K562 (cell line): ENCODE data around the gene IQCF6. TPM values are rescaled to one million over a fixed set of nuclear protein-coding genes. Genes with fewer than 3 reads are reported as not detected.

Experiments used
- ATAC-seq: fragments of 200-7000 bp; cut with Tn5 transposase; 3 replicates; pipeline ENCODE4 v1.9.1; 2020; ENCODE audit warnings: moderate library complexity
- BruUV-seq: library from RNA; stranded (reverse); fragments of 400-500 nt; replicated peaks from 2 replicates; lab custom pipeline; 2021; lab: Mats Ljungman, UMichigan
- CTCF ChIA-PET: fragments of 300-600 bp; formaldehyde crosslinking; extraction: SDS; loops from one replicate; lab custom pipeline; 2021; ENCODE audit warnings: low intra/inter-chr PET ratio; lab: Yijun Ruan, JAX
- POLR2A ChIA-PET: fragments of 300-600, 350-650 bp; sonication (Branson Sonifier 250); formaldehyde crosslinking; extraction: SDS; loops from one replicate; lab custom pipeline; 2021; ENCODE audit warnings: antibody characterized with exemption, inconsistent platforms; lab: Yijun Ruan, JAX
- DNase-seq, 4 experiments: peaks; one replicate each; pipeline versions ENCODE4 v3.0.0 to v3.0.0-alpha.2; 2011 to 2018; ENCODE audit warnings: low spot score in 3 of 4, mixed read lengths in 3 of 4; ENCODE audit errors: extremely low read depth in 1 of 4
- FAIRE-seq: peaks from 2 replicates; lab custom pipeline; 2011; peaks lifted over from hg19 to GRCh38; lab: Jason Lieb, UNC
- H2AFZ ChIP-seq: 2 replicates; pipeline ENCODE4 v1.6.0; 2011; ENCODE audit warnings: low read depth, low read length, control low read depth, inconsistent platforms
- H3K27ac ChIP-seq: fragments of 200-600 bp; 3 replicates; pipeline ENCODE4 v1.8.0; 2011; ENCODE audit warnings: low read depth, mild to moderate bottlenecking, control low read depth, inconsistent platforms, low read length, moderate library complexity, mixed read lengths; ENCODE audit errors: extremely low read depth
- H3K27me3 ChIP-seq, 2 experiments: fragments of 300-600 bp in 1 of 2; 2 replicates in 1 of 2; 3 replicates in 1 of 2; pipeline versions ENCODE4 v1.6.0 to v1.8.0; 2011; ENCODE audit warnings: inconsistent platforms in 2 of 2, low read length in 2 of 2, mild to moderate bottlenecking in 1 of 2, mixed read lengths in 1 of 2, moderate library complexity in 1 of 2; ENCODE audit not compliant: control insufficient read depth in 2 of 2, insufficient read depth in 2 of 2
- H3K36me3 ChIP-seq: fragments of 300-600 bp; 3 replicates; pipeline ENCODE4 v1.8.0; 2011; ENCODE audit warnings: mild to moderate bottlenecking, low read length, inconsistent platforms; ENCODE audit not compliant: control insufficient read depth, insufficient read depth
- H3K4me1 ChIP-seq, 2 experiments: fragments of 200-600 bp in 1 of 2; replicated peaks in 1 of 2; 2 replicates in 1 of 2; 3 replicates in 1 of 2; pipeline versions ENCODE4 v1.5.1 to v1.8.0; 2011; ENCODE audit warnings: inconsistent platforms in 2 of 2, low read length in 2 of 2, mild to moderate bottlenecking in 1 of 2, mixed read lengths in 1 of 2, moderate library complexity in 1 of 2; ENCODE audit not compliant: control insufficient read depth in 2 of 2, insufficient read depth in 2 of 2
- H3K4me2 ChIP-seq: 2 replicates; pipeline ENCODE4 v1.6.1; 2011; ENCODE audit warnings: low read length, control low read depth, inconsistent platforms, mixed read lengths; ENCODE audit not compliant: insufficient read depth
- H3K4me3 ChIP-seq: fragments of 200-600 bp; sonication (generic), shearing (Covaris generic); 2 replicates; pipeline ENCODE4 v1.5.1; 2016; ENCODE audit warnings: control low read depth, inconsistent platforms
- H3K79me2 ChIP-seq: fragments of 200-600 bp; 3 replicates; pipeline ENCODE4 v1.8.0; 2011; ENCODE audit warnings: low read length, inconsistent platforms; ENCODE audit not compliant: control insufficient read depth, insufficient read depth
- H3K9ac ChIP-seq, 2 experiments: 2 replicates each; pipeline versions ENCODE4 v1.6.0 to v1.6.1; 2011; ENCODE audit warnings: low read depth in 2 of 2, low read length in 2 of 2, control low read depth in 1 of 2, inconsistent platforms in 1 of 2, mild to moderate bottlenecking in 1 of 2, mixed read lengths in 1 of 2; ENCODE audit not compliant: insufficient read depth in 1 of 2
- H3K9me1 ChIP-seq: one replicate; pipeline ENCODE4 v1.6.0; 2011; ENCODE audit warnings: inconsistent platforms, mild to moderate bottlenecking, low read length, moderate library complexity; ENCODE audit not compliant: control insufficient read depth, insufficient read depth
- H3K9me3 ChIP-seq: replicated peaks from 2 replicates; pipeline ENCODE4 v1.5.1; 2011; ENCODE audit warnings: low read depth, low read length, inconsistent platforms; ENCODE audit not compliant: control insufficient read depth, insufficient read depth
- H4K20me1 ChIP-seq: replicated peaks from 2 replicates; pipeline ENCODE4 v1.6.1; 2011; ENCODE audit warnings: low read length, inconsistent platforms, mixed read lengths; ENCODE audit not compliant: control insufficient read depth, insufficient read depth
- HNRNPH1 ChIP-seq: fragments of 200-400 bp; formaldehyde crosslinking; optimal IDR thresholded peaks from 2 replicates; pipeline ENCODE3; 2017; ENCODE audit warnings: low read depth, mild to moderate bottlenecking, low read length, moderate library complexity
- MNT ChIP-seq, 2 experiments: fragments of 450-650 bp; conservative IDR thresholded peaks; 2 replicates each; pipeline ENCODE4 v1.6.1; 2017; ENCODE audit warnings: mild to moderate bottlenecking in 2 of 2, moderate library complexity in 2 of 2
- MTF1 ChIP-seq: fragments of 250-450 bp; sonication (Bioruptor Pico); IDR thresholded peaks from 2 replicates; pipeline ENCODE4 v1.9.0; 2021; ENCODE audit warnings: moderate library complexity, mild to moderate bottlenecking, inconsistent platforms, borderline replicate concordance
- NCOR1 ChIP-seq: fragments of 450-650 bp; IDR thresholded peaks from 2 replicates; pipeline ENCODE4 v1.6.1; 2016; ENCODE audit warnings: mild to moderate bottlenecking, moderate library complexity
- NFE2 ChIP-seq: IDR thresholded peaks from 2 replicates; pipeline ENCODE4 v1.6.1; 2014; ENCODE audit warnings: antibody characterized with exemption, low read depth
- NFIC ChIP-seq: fragments of 450-650 bp; IDR thresholded peaks from 2 replicates; pipeline ENCODE4 v1.6.1; 2017; ENCODE audit warnings: mild to moderate bottlenecking, inconsistent platforms
- NRF1 ChIP-seq, 2 experiments: fragments of 450-650 bp; IDR thresholded peaks in 1 of 2; conservative IDR thresholded peaks in 1 of 2; 2 replicates each; pipeline ENCODE4 v1.6.1; 2014; ENCODE audit warnings: mild to moderate bottlenecking in 2 of 2
- POLR2B ChIP-seq: fragments of 450-650 bp; IDR thresholded peaks from 2 replicates; pipeline ENCODE4 v1.6.1; 2018; ENCODE audit warnings: low read depth; ENCODE audit not compliant: partially characterized antibody
- POLR2H ChIP-seq: IDR thresholded peaks from 2 replicates; pipeline ENCODE4 v1.6.1; 2016; ENCODE audit warnings: missing genetic modification characterization, low read depth, mild to moderate bottlenecking, control low read depth, missing compliant biosample characterization, moderate library complexity
- XRCC3 ChIP-seq: fragments of 450-650 bp; IDR thresholded peaks from 2 replicates; pipeline ENCODE4 v1.6.1; 2017; ENCODE audit warnings: mild to moderate bottlenecking, moderate library complexity
- ZNF518B ChIP-seq: fragments of 250-450 bp; sonication (Bioruptor Pico); IDR thresholded peaks from 2 replicates; pipeline ENCODE4 v1.5.0; 2021; ENCODE audit warnings: mild to moderate bottlenecking, moderate library complexity
- ZNF695 ChIP-seq: fragments of 450-650 bp; formaldehyde crosslinking; IDR thresholded peaks from 2 replicates; pipeline ENCODE4 v1.4.0; 2020; ENCODE audit warnings: mild to moderate bottlenecking, moderate library complexity
- WGBS: fragments of 100-300 bp; shearing (Covaris generic); methylation state at CpG from one replicate; pipeline ENCODE4 v1.1.6; 2016; ENCODE audit warnings: low coverage, mixed read lengths; ENCODE audit not compliant: insufficient coverage; ENCODE audit errors: missing lambda C conversion rate; 5-methylcytosine and 5-hydroxymethylcytosine counted together
- in situ Hi-C: fragments of 300-500 bp; cut with MboI; formaldehyde crosslinking; loops from 4 replicates; pipeline ENCODE4 v1.15.0; 2018; ENCODE audit warnings: inconsistent platforms, mixed read lengths
- intact Hi-C: fragments of 100-400 bp; cut with micrococcal nuclease; formaldehyde crosslinking; loops from 2 replicates; pipeline ENCODE4 v1.14.2; 2022
- polyA plus RNA-seq, 8 experiments: library from polyadenylated mRNA; depleted of rRNA in 4 of 8; stranded (reverse) in 5 of 8; unstranded in 3 of 8; fragments of >200 nt; fragmentation: Nextera tagmentation in 2 of 8; fragmentation: Illumina TruSeq in 1 of 8; extraction: Ambion mirVana in 2 of 8; extraction: Trizol in 1 of 8; gene quantifications; 2 replicates each; pipeline versions ENCODE4 v1.2.1 to v1.2.3, GENCODE V29; 2011 to 2014; ENCODE audit warnings: inconsistent platforms in 1 of 8, missing spikeins in 1 of 8
- total RNA-seq, 7 experiments: library from RNA; depleted of rRNA in 6 of 7; stranded (reverse); fragments of >200 nt in 6 of 7; fragmentation: Illumina TruSeq in 2 of 7; extraction: Trizol in 2 of 7; gene quantifications; 2 replicates each; pipeline versions ENCODE4 v1.2.1 to v1.2.3, GENCODE V29; 2011 to 2021; ENCODE audit warnings: low replicate concordance in 1 of 7

The IQCF6 gene
- total and polyA plus RNA-seq, 9 of the 15 experiments (the other 6 are each of a cell fraction or from before 2014, with no cell fraction given) = not detected

GRCh38 chr3:51777985-51778384 lies 1.1 kb downstream of the IQCF6 start:
- H3K79me2 ChIP-seq = no peaks in the 10 kb centered on the region
- in situ Hi-C loops = no loop called here
- no peak overlapping the region for H3K27ac ChIP-seq
- FAIRE-seq (no peak), DNase-seq (no peak), ATAC-seq (no peak)
- intact Hi-C loops = no loop called here
- CTCF ChIA-PET = no interaction called here
- no TSS peak for BruUV-seq
- no peaks in the 10 kb centered on the region for H3K9me3 ChIP-seq
- no peak overlapping the region for H3K9ac ChIP-seq
- no peak overlapping the region for H2AFZ ChIP-seq
- no peaks in the 10 kb centered on the region for H3K36me3 ChIP-seq
- TF ChIP-seq NFIC (peak; percentile 24; the same call in 1 of the 2 replicates), NFE2 (no peak)
- WGBS = 5% methylated on average over 2 of the region's 3 CpGs
- peaks cover 0 to 5% of the 10 kb centered on the region in 2 experiments; a peak in 2 of 5 replicates for H3K27me3 ChIP-seq
- no peaks in the 10 kb centered on the region for H3K9me1 ChIP-seq
- H4K20me1 ChIP-seq = no peaks in the 10 kb centered on the region
- H3K4me1 ChIP-seq = no peaks in the 10 kb centered on the region
- H3K4me2 ChIP-seq = no peak overlapping the region
- no peak overlapping the region for H3K4me3 ChIP-seq
- POLR2A ChIA-PET = no interaction called here

DNA sequence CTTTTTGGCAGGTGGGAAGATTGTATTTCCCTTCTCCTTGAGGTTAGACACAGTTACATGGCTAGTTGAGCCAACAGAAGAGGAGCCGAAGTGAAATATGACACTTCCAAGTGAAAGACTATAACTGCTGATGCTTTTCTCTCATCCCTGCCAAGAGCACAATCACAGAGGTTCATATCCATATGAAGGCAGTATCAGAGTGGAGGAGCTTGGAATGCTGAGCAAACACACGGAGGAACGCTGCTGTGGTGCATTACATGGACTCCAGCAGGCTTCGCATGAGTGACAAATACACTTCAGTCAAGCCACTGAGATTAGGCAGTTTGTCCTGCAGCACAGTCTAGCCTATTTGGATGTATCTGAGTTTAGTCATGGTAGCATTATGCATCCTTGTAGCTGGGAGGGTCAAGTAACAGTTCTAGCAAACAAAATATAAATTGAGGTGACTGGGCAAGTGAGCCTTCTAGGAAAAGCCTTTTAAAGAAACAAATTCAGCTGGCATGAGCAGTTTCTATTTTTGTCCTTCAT lies 5.4 kb downstream of the IQCF6 start:
- Histone ChIP-seq H3K79me2 (no peaks in the 10 kb centered on the region), H2AFZ (no peak overlapping the region), H3K9me1 (no peaks in the 10 kb centered on the region), H3K27me3 (no peaks in the 10 kb centered on the region; a peak in 2 of 5 replicates), H3K9me3 (no peaks in the 10 kb centered on the region), H3K4me1 (no peaks in the 10 kb centered on the region), H3K4me3 (no peak overlapping the region), H3K9ac (no peak overlapping the region), H3K36me3 (no peaks in the 10 kb centered on the region), H4K20me1 (no peaks in the 10 kb centered on the region), H3K4me2 (no peak overlapping the region), H3K27ac (no peak overlapping the region)
- ChIA-PET CTCF (no interaction called here), POLR2A (no interaction called here)
- no TSS peak for BruUV-seq
- DNase-seq (no peak), ATAC-seq (no peak), FAIRE-seq (no peak)
- in situ Hi-C loops = no loop called here
- WGBS = 0% methylated on average over 4 of the region's 4 CpGs
- intact Hi-C loops = no loop called here
- no peak for TF ChIP-seq MNT (conservative IDR thresholded peaks at IDR 0.05)
- TF ChIP-seq XRCC3 = no peak
- TF ChIP-seq NCOR1 = no peak
- no peak for TF ChIP-seq POLR2H (tag)
- TF ChIP-seq MTF1 = no peak
- no peak for TF ChIP-seq ZNF518B
- no peak for TF ChIP-seq ZNF695 (CRISPR knock-in tag)
- no peak for TF ChIP-seq POLR2B
- no peak for TF ChIP-seq NRF1 (conservative IDR thresholded peaks at IDR 0.05 in 1 of 2, IDR thresholded peaks at IDR 0.05 in 1 of 2)
- TF ChIP-seq HNRNPH1 = no peak
